HS-27A (cell line): ENCODE data around the gene NHEJ1.

Source experiments
- DNase-seq: peaks from one replicate; pipeline ENCODE4 v3.0.0-alpha.2; 2012; ENCODE audit warnings: low read depth, missing footprints

The NHEJ1 gene

GRCh38 chr2:219182331-219183150 is 21.9 kb upstream of the NHEJ1 start:
- no peak for DNase-seq

GRCh38 chr2:219181531-219181930 is 20.9 kb upstream of the NHEJ1 start:
- DNase-seq, result no peak

GRCh38 chr2:219180961-219181360 is 20.3 kb upstream of the NHEJ1 start:
- DNase-seq, result no peak

- DNase-seq, result no peak
Observed at GRCh38 chr2:219179601-219180465, 19.2 kb upstream of the NHEJ1 start.

DNA sequence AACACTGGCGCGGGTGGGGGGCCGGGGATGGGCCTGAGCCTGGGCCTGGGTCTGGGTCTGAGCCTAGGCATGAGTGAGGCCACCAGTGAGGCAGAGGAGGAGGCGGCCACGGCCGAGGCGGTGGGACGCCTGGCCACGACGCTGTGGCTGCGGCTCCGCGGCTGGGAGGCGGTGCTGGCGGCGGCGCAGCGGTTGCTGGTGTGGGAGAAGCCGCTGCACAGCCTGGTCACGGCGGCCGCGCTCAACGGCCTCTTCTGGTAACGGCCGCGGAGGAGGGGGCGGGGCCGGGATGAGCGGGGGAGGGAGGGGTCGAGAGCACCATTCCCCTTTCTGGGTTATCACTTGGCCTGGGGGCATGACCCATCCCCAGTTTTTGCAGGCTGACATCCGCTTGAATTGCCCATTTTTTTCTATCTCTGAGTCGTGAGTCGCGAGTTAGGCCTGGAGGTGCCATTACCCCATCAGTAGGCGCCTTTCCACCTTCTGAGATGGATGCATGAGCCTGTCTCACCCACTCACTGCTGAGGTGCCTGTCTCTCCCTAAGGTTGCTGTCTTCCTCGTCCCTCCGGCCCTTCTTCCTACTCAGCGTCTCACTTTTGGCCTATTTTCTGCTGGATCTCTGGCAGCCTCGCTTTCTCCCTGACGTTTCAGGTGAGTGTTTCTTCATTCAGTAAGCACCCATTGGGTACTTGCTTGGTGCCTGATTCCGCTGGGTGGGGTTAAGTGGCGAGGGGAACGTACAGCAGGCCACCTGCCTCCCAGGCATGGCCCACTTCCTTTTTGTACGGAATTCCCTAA is 18.0 kb upstream of the NHEJ1 start:
- no peak for DNase-seq

DNA sequence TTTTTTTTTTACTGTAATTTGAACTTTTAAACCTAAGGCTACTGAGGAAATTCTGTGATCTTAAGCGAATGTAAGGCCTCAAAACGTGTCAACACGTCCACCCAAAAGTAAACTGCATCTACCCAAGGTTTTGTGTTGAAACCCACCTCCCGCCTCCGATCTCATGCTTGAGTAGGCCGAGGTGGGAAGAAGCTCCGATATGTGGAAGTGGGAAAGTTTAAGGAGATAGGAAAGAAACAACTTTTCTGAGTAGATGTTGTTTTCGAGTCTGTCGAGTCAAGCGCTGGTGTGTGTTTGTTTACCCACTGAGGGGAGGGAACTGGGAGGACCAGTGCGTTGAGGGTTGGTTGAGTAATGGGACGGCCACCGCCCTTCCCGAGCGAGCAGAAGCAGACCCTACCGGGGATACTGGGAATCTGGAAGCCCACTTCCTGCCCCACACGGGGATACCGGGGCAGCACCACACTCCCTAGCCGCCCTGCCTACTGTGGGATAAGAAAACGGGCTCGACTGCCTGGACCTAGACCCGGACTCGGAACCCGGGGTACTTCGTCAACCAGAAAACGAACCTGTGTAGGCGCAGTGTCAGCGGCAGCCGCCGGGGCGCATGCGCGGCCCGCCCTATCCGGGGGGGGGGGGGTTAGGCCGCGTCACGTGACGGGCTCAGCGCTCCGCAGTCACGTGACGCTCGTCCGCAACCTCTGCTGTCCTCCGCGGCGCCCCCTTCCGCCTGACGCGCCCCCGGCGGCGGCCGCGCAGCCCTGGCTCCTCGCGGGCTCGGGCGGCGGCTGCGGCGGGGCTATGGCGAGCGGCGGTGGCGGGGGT is 17.1 kb upstream of the NHEJ1 start, which contains the start of gene RETREG2:
Gene RETREG2, plus strand, starts transcription at position 724 of the 825 bp plus-strand sequence. Its CDS starts 78 bp downstream, at position 802.
- DNase-seq, result no peak

- DNase-seq, result no peak
Observed at GRCh38 chr2:219176818-219177551, 16.4 kb upstream of the NHEJ1 start, which contains the start of gene CNPPD1. TSS of gene CNPPD1 (minus strand) at chr2:219176925. CDS start at chr2:219176828, 97 bp downstream.

- DNase-seq, result no peak
Observed at GRCh38 chr2:219175928-219176817, 15.6 kb upstream of the NHEJ1 start.

- DNase-seq, result no peak
Observed at GRCh38 chr2:219175486-219175885, 14.9 kb upstream of the NHEJ1 start.

DNA sequence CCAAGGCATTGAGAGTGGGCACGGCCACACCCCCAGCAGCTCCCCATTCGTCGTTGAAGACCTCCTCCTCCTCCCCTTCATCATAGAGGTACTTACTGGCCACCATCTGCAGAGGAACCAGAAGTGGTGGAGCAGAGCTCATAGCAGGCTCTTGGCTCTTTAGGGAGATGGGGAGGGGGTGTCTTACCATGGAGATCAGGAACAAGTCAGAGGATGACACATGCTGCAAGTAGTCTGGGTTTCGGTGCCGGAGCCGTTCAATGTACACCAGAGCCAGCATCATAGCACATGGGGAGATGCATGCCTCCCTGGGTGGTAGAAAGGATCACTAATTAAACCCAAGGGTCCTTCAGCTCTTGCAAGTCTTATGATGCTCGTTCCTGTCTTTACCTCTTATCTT is 14.2 kb upstream of the NHEJ1 start:
- DNase-seq, result no peak

DNA sequence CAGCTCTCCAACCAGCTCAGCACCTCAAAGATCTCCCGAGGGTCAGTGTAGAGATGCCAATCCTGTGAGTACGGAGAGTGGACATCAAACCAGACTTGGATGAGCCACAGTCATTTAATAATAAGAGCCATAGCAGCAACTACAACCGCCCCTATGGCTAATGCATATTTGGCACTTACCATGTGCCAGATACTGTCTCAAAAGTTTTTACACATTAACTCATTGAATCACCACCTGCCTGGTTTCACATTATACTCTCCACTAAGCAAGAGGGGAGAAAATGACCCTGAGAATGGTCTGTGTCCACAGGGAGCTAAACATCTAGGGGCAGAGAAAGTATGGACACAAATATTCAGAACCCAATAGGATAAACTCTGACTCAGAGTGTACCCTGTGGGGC is 13.5 kb upstream of the NHEJ1 start:
- DNase-seq, result no peak

GRCh38 chr2:219173176-219173575 is 12.6 kb upstream of the NHEJ1 start:
- DNase-seq, result no peak

DNA sequence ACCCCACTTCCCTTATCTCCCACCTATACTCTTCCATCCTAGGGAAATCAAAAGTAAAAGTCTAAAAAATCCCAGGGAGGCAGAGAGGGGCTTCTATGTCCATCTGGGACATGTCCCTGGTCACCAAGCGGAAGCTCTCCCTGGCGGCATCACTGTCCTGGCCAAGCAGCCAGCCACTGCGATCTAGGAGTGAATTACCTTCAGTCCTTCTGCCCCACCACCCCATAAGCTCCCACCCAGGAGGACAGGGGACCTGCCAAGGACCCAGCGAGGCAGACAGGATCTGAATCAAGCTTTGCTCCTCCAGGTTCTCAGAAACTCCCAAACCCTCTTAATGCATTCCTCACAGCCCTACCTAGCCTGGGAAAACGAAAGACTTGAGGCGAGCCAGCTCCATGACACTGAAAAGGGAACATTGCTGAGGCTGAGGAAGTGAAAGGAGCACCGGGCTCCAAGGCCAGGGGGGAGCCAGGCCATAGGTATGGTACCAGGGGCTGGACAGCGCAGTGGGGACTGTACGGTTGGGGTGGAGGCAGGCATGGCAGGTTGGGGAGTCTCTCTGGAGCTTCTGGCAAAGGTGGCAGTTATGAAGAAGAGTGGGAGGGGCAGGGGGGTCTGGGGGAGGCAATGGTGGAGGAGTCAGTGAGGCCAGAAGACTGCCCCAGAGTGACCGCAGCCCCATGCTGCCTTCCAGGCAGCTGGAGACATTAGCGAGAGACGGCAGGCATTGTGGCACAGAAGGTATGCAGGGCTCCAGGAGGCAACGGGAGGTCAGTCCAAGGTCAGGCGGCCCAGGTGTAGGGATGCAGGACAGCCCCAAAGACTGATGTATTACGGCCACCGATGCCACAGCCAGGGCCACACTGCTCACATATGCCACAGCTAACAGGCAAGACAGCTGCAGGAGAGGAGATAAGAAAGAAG is 11.9 kb upstream of the NHEJ1 start:
- DNase-seq, result no peak

GRCh38 chr2:219171231-219171651 is 10.6 kb upstream of the NHEJ1 start:
- DNase-seq, result no peak

- DNase-seq, result no peak
Observed at GRCh38 chr2:219169930-219170654, 9.5 kb upstream of the NHEJ1 start, which contains the start of gene SLC23A3. TSS of gene SLC23A3 (minus strand) at chr2:219170029. CDS start at chr2:219169984, 45 bp downstream.

- no peak for DNase-seq
Observed at GRCh38 chr2:219168932-219169331, 8.3 kb upstream of the NHEJ1 start.

GRCh38 chr2:219168526-219168925 is 7.9 kb upstream of the NHEJ1 start:
- no peak for DNase-seq
